Panc1 (cell line): ENCODE measurements around the gene FLT3.

Experiments used
- POLR2AphosphoS5 ChIP-seq: IDR thresholded peaks from 2 replicates; pipeline ENCODE4 v1.6.1; 2012; ENCODE audit warnings: mild to moderate bottlenecking, low read depth, low read length, moderate library complexity
- SIN3A ChIP-seq: IDR thresholded peaks from 2 replicates; pipeline ENCODE4 v1.6.1; 2012; ENCODE audit warnings: low read depth, mild to moderate bottlenecking, low read length, moderate library complexity, borderline replicate concordance; ENCODE audit not compliant: insufficient read depth
- TF ChIP-seq, protein P1 (sequence below): fragments of 450-650 bp; IDR thresholded peaks from 2 replicates; pipeline ENCODE4 v1.5.1; 2017; ENCODE audit warnings: mild to moderate bottlenecking
- TF ChIP-seq, protein P2 (sequence below), 2 experiments: IDR thresholded peaks; 2 replicates each; pipeline ENCODE4 v1.6.1; 2011 to 2012; ENCODE audit warnings: low read depth in 2 of 2, control low read depth in 1 of 2, low read length in 1 of 2, mild to moderate bottlenecking in 1 of 2, moderate library complexity in 1 of 2; ENCODE audit not compliant: insufficient read depth in 1 of 2

DNA sequence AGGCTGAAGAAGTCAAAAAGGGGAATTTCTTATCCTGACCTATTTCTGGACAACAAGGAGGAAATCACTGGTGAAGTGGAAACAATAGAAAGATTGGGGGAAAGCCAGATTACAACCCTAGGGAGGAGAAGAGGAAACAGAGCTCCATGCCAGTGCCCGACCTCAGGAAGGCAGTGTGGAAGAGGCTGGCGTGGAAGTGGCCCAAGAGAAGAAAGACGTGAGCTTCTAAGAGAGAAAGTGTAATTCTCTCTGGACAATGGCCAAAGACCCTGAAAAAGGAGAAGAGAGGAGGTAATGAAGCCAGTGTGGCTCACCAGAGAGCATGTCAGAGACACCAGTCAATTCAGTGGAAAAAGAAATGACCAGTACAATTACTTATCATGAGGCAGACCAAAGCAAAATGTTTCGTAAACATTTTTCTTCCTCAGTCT, 59.3 kb downstream of the FLT3 start:
- TF ChIP-seq POLR2AphosphoS5 = no peak
- TF ChIP-seq, protein P1, sequence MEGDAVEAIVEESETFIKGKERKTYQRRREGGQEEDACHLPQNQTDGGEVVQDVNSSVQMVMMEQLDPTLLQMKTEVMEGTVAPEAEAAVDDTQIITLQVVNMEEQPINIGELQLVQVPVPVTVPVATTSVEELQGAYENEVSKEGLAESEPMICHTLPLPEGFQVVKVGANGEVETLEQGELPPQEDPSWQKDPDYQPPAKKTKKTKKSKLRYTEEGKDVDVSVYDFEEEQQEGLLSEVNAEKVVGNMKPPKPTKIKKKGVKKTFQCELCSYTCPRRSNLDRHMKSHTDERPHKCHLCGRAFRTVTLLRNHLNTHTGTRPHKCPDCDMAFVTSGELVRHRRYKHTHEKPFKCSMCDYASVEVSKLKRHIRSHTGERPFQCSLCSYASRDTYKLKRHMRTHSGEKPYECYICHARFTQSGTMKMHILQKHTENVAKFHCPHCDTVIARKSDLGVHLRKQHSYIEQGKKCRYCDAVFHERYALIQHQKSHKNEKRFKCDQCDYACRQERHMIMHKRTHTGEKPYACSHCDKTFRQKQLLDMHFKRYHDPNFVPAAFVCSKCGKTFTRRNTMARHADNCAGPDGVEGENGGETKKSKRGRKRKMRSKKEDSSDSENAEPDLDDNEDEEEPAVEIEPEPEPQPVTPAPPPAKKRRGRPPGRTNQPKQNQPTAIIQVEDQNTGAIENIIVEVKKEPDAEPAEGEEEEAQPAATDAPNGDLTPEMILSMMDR = no peak
- TF ChIP-seq, protein P2, sequence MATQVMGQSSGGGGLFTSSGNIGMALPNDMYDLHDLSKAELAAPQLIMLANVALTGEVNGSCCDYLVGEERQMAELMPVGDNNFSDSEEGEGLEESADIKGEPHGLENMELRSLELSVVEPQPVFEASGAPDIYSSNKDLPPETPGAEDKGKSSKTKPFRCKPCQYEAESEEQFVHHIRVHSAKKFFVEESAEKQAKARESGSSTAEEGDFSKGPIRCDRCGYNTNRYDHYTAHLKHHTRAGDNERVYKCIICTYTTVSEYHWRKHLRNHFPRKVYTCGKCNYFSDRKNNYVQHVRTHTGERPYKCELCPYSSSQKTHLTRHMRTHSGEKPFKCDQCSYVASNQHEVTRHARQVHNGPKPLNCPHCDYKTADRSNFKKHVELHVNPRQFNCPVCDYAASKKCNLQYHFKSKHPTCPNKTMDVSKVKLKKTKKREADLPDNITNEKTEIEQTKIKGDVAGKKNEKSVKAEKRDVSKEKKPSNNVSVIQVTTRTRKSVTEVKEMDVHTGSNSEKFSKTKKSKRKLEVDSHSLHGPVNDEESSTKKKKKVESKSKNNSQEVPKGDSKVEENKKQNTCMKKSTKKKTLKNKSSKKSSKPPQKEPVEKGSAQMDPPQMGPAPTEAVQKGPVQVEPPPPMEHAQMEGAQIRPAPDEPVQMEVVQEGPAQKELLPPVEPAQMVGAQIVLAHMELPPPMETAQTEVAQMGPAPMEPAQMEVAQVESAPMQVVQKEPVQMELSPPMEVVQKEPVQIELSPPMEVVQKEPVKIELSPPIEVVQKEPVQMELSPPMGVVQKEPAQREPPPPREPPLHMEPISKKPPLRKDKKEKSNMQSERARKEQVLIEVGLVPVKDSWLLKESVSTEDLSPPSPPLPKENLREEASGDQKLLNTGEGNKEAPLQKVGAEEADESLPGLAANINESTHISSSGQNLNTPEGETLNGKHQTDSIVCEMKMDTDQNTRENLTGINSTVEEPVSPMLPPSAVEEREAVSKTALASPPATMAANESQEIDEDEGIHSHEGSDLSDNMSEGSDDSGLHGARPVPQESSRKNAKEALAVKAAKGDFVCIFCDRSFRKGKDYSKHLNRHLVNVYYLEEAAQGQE (IDR thresholded peaks at IDR 0.05; ENCODE audit: insufficient read depth in 1 of 2, low read depth in 2 of 2, low read length in 1 of 2) = no peak
- TF ChIP-seq SIN3A = no peak
